HFFc6 (cell line): ENCODE data around the gene SEMA3D. TPM values are rescaled to one million over a fixed set of nuclear protein-coding genes. Genes with fewer than 3 reads are reported as not detected.

Experiments used
- DNase-seq: peaks from one replicate; pipeline ENCODE4 v3.0.0-alpha.2; 2018
- H3K27ac Mint-ChIP-seq: 2 replicates; pipeline ENCODE4 v1.8.0; 2020; ENCODE audit warnings: mild to moderate bottlenecking, mixed read lengths
- H3K27me3 Mint-ChIP-seq: 2 replicates; pipeline ENCODE4 v1.8.0; 2021; ENCODE audit warnings: mild to moderate bottlenecking, moderate library complexity, mixed read lengths; ENCODE audit not compliant: insufficient read depth
- H3K36me3 Mint-ChIP-seq: 2 replicates; pipeline ENCODE4 v1.8.0; 2021; ENCODE audit warnings: low read depth, mixed read lengths
- H3K4me1 Mint-ChIP-seq: 2 replicates; pipeline ENCODE4 v1.8.0; 2020; ENCODE audit warnings: low read depth, mixed read lengths
- H3K4me3 Mint-ChIP-seq: 2 replicates; pipeline ENCODE4 v1.8.0; 2020; ENCODE audit warnings: mild to moderate bottlenecking, moderate library complexity, mixed read lengths
- H3K9me3 Mint-ChIP-seq: 2 replicates; pipeline ENCODE4 v1.8.0; 2020; ENCODE audit warnings: mild to moderate bottlenecking, mixed read lengths
- total RNA-seq, 6 experiments: library from RNA; stranded (reverse); fragmentation: NEBNext Ultra II Directional; extraction: Animal tissue kit (Norgen Biotek cat#: 25700); gene quantifications; 2 replicates in 1 of 6; 3 replicates in 5 of 6; pipeline ENCODE4 v1.2.3, GENCODE V29; 2021
- TF ChIP-seq, protein P1 (sequence below): fragments of 200-600 bp; sonication (generic); IDR thresholded peaks from 2 replicates; pipeline ENCODE4 v1.5.0; 2021; ENCODE audit warnings: antibody characterized with exemption, mild to moderate bottlenecking

SEMA3D gene
- total RNA-seq, 6 experiments from 2014 or later, result 16.5 to 23.7 (median 22.4) TPM

DNA sequence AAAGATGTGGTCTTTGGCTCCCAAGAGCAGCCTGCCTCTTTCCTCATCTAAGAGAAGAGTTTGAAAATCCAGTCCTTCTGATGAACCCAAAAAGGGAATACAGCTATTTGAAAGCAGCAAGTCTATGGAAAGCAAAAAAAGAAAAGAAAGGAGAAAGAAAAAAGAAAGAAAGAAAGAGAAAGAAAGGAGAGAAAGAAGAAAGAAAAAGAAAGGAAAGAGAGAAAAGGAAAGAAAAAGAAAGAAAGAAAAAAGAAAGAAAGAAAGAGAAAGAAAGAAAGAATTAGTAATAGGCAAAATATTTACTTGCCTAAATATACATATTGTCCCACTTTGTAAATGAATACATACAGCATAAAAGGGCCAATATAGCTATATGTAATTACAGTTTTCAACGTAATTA is 89.0 kb downstream of the SEMA3D start:
- Mint-ChIP-seq H3K27me3 (no peaks in the 10 kb centered on the region), H3K27ac (no peak overlapping the region), H3K36me3 (no peaks in the 10 kb centered on the region), H3K4me1 (peaks cover 16% of the 10 kb centered on the region), H3K4me3 (no peak overlapping the region), H3K9me3 (no peaks in the 10 kb centered on the region)
- DNase-seq, result no peak
- TF ChIP-seq, protein P1, sequence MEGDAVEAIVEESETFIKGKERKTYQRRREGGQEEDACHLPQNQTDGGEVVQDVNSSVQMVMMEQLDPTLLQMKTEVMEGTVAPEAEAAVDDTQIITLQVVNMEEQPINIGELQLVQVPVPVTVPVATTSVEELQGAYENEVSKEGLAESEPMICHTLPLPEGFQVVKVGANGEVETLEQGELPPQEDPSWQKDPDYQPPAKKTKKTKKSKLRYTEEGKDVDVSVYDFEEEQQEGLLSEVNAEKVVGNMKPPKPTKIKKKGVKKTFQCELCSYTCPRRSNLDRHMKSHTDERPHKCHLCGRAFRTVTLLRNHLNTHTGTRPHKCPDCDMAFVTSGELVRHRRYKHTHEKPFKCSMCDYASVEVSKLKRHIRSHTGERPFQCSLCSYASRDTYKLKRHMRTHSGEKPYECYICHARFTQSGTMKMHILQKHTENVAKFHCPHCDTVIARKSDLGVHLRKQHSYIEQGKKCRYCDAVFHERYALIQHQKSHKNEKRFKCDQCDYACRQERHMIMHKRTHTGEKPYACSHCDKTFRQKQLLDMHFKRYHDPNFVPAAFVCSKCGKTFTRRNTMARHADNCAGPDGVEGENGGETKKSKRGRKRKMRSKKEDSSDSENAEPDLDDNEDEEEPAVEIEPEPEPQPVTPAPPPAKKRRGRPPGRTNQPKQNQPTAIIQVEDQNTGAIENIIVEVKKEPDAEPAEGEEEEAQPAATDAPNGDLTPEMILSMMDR, result no peak

GRCh38 chr7:85095806-85096205 is 91.0 kb downstream of the SEMA3D start:
- TF ChIP-seq, protein P1, result no peak
- DNase-seq, result no peak

DNA sequence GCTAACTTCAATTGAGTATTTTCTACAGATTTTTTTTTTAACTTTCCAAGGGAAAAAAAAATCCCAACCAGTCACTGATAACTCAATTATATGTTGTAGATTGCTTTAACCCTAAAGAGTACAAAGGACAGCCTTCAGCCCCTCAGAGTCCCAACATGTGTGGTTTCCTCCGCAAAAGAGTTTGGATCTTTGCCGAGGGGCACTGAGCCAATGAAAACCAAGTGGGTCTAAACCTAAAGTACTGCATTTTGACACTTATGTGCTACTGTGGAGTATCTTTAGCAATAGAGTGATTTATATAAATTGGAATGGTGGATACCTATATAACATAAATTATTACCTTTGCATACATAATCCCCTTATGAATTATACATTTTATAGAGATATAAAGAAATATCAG is 91.5 kb downstream of the SEMA3D start:
- TF ChIP-seq, protein P1, result no peak
- H3K4me1 Mint-ChIP-seq, result peaks cover 7% of the 10 kb centered on the region
- no peaks in the 10 kb centered on the region for H3K9me3 Mint-ChIP-seq
- no peaks in the 10 kb centered on the region for H3K27me3 Mint-ChIP-seq
- no peak overlapping the region for H3K27ac Mint-ChIP-seq
- no peaks in the 10 kb centered on the region for H3K36me3 Mint-ChIP-seq
- DNase-seq, result no peak
- no peak overlapping the region for H3K4me3 Mint-ChIP-seq

More at GRCh38 chr7:85095806-85096205, 91.0 kb downstream of the SEMA3D start:
- no peak overlapping the region for H3K27ac Mint-ChIP-seq
- no peaks in the 10 kb centered on the region for H3K36me3 Mint-ChIP-seq
- no peak overlapping the region for H3K4me3 Mint-ChIP-seq
- H3K4me1 Mint-ChIP-seq, result peaks cover 7% of the 10 kb centered on the region
- no peaks in the 10 kb centered on the region for H3K9me3 Mint-ChIP-seq
- no peaks in the 10 kb centered on the region for H3K27me3 Mint-ChIP-seq

DNA sequence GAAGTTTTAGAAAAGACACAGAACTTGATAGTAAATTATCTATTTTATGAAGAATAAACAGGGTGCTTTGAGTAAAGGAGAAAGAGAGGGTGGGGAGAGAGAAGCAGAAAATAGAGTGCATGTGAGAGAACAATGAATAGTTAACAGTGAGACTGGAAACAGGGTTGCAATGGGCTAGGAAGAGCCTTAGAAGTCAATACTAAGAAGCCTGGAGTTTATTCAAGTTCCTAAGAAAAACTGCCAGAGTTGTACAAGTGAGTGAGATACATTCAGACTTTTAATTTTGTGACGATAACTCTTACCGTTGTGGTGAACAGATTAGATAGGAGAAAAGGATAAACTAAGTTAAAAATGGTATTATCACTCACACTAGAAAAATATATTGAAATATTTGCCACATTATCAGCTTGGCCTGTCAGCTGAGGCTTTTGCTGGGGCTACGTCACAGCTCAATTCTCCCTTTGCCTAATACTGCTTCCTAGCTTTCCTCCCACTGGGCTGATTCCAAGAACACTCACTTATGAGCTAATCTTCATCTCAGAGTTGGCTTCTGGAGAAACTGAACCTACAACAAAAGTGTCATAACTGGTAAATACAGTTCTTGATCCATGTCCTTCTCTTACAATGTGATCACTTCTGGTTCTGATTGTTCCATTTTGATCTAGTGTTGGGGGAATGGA is 92.7 kb downstream of the SEMA3D start:
- Mint-ChIP-seq H3K27ac (no peak overlapping the region), H3K4me1 (peaks cover 7% of the 10 kb centered on the region), H3K4me3 (no peak overlapping the region), H3K27me3 (no peaks in the 10 kb centered on the region), H3K9me3 (no peaks in the 10 kb centered on the region), H3K36me3 (no peaks in the 10 kb centered on the region)
- TF ChIP-seq, protein P1, result no peak
- no peak for DNase-seq

DNA sequence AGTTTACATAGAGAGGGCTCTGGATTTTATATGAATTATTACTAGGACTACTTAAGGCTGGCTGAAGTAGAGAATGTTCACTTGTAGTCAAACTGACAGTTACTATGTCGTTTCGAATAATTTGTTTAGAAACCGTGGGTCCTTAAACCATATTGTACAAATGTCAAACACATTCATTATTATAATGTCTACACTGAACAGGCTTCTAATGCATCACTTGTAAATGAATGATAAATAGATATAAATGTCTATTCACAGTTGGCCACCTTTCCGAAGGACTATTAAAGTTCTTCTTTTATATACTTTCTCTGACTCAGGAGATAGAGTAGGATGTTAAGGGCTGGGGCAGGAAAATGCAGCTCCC is 95.3 kb downstream of the SEMA3D start:
- no peak overlapping the region for H3K4me3 Mint-ChIP-seq

More for the DNA sequence above, 95.3 kb downstream of the SEMA3D start:
- TF ChIP-seq, protein P1, result no peak
- H3K9me3 Mint-ChIP-seq, result no peaks in the 10 kb centered on the region
- no peaks in the 10 kb centered on the region for H3K27me3 Mint-ChIP-seq
- DNase-seq, result no peak
- no peaks in the 10 kb centered on the region for H3K36me3 Mint-ChIP-seq
- H3K4me1 Mint-ChIP-seq, result peaks cover 7% of the 10 kb centered on the region
- no peak overlapping the region for H3K27ac Mint-ChIP-seq
